ENCODE measurements around the gene FBXO42.

GRCh38 chr1:16203550-16203949 lies 148.7 kb downstream of the FBXO42 start:
- no peak for TF ChIP-seq EZH2 (IDR thresholded peaks at IDR 0.05; ENCODE audit: low read depth, unreplicated experiment)
- no peak for TF ChIP-seq CTCF (conservative IDR thresholded peaks at IDR 0.05; ENCODE audit: low read depth in 2 of 2)
- no peak for TF ChIP-seq ZNF462 (CRISPR knock-in tag; IDR thresholded peaks at IDR 0.05)
- TF ChIP-seq POLR2AphosphoS5 (IDR thresholded peaks at IDR 0.05; ENCODE audit: low read depth) = no peak
- TF ChIP-seq EZH2phosphoT487 (IDR thresholded peaks at IDR 0.05; ENCODE audit: unreplicated experiment) = no peak
- TF ChIP-seq CREB1 (CRISPR knock-in tag; IDR thresholded peaks at IDR 0.05; ENCODE audit: low read depth) = no peak
- TF ChIP-seq ETS1 (IDR thresholded peaks at IDR 0.05) = no peak
